GM21360 (cell line): ENCODE measurements around the gene PCSK5.
"Not testable (repeated sequence)": the region's sequence is repeated elsewhere in the genome, so short reads cannot be mapped to it uniquely, and the experiment has no call there.

ENCODE experiments used
- ATAC-seq: cut with Tn5 transposase; IDR thresholded peaks from one replicate; pipeline ENCODE4 v1.9.1; 2021; ENCODE audit warnings: mild to moderate bottlenecking, moderate library complexity; ENCODE audit not compliant: unreplicated experiment

The PCSK5 gene

GRCh38 chr9:76338418-76338817 is 447.9 kb downstream of the PCSK5 start:
- ATAC-seq: no peak

GRCh38 chr9:76341616-76342015 is 451.1 kb downstream of the PCSK5 start:
- no peak for ATAC-seq

- ATAC-seq: no peak
Measured at GRCh38 chr9:76342201-76342600, 451.7 kb downstream of the PCSK5 start.

- no peak for ATAC-seq
Measured at GRCh38 chr9:76342858-76343257, 452.4 kb downstream of the PCSK5 start.

GRCh38 chr9:76349865-76350264 is 459.4 kb downstream of the PCSK5 start:
- ATAC-seq: no peak

GRCh38 chr9:76351006-76351405 is 460.5 kb downstream of the PCSK5 start:
- no peak for ATAC-seq

GRCh38 chr9:76352026-76352620 is 461.6 kb downstream of the PCSK5 start:
- ATAC-seq: no peak

GRCh38 chr9:76353280-76353679 is 462.8 kb downstream of the PCSK5 start:
- ATAC-seq: no peak

GRCh38 chr9:76354221-76354620 is 463.7 kb downstream of the PCSK5 start:
- ATAC-seq: no peak

GRCh38 chr9:76355886-76356285 is 465.4 kb downstream of the PCSK5 start:
- no peak for ATAC-seq

- ATAC-seq: no peak
Measured at GRCh38 chr9:76357555-76357954, 467.1 kb downstream of the PCSK5 start.

- no peak for ATAC-seq
Measured at GRCh38 chr9:76358628-76359280, 468.3 kb downstream of the PCSK5 start.

GRCh38 chr9:76359365-76359764 is 468.9 kb downstream of the PCSK5 start:
- ATAC-seq: no peak

- no peak for ATAC-seq
Measured at GRCh38 chr9:76359766-76360165, 469.3 kb downstream of the PCSK5 start.

GRCh38 chr9:76362332-76363031 is 472.0 kb downstream of the PCSK5 start:
- not testable (repeated sequence) for ATAC-seq

GRCh38 chr9:76363032-76363395 is 472.5 kb downstream of the PCSK5 start:
- ATAC-seq: no peak

GRCh38 chr9:76365028-76365427 is 474.6 kb downstream of the PCSK5 start:
- ATAC-seq: no peak

- ATAC-seq: no peak
Measured at GRCh38 chr9:76366275-76366674, 475.8 kb downstream of the PCSK5 start.

GRCh38 chr9:76369583-76369982 is 479.1 kb downstream of the PCSK5 start:
- no peak for ATAC-seq

- ATAC-seq: no peak
Measured at GRCh38 chr9:76370396-76371023, 480.0 kb downstream of the PCSK5 start.

GRCh38 chr9:76371901-76372300 is 481.4 kb downstream of the PCSK5 start:
- no peak for ATAC-seq

- no peak for ATAC-seq
Measured at GRCh38 chr9:76372336-76372735, 481.9 kb downstream of the PCSK5 start.
